Neural cell (in vitro differentiated cells): ENCODE data around the gene RNASE11. TPM values are rescaled to one million over a fixed set of nuclear protein-coding genes. Genes with fewer than 3 reads are reported as not detected.
"Not testable (repeated sequence)": the region's sequence is repeated elsewhere in the genome, so short reads cannot be mapped to it uniquely, and the experiment has no call there.

ENCODE experiments used
- H2AFZ ChIP-seq: fragments of 200-600, 300-800 bp; sonication (generic), shearing (Covaris generic); 2 replicates; pipeline ENCODE4 v1.6.0; 2014; ENCODE audit warnings: low read depth, mild to moderate bottlenecking, antibody characterized with exemption, low read length, moderate library complexity
- H3F3A ChIP-seq: fragments of 200-600 bp; shearing (Covaris generic); 2 replicates; pipeline ENCODE4 v1.6.1; 2016; ENCODE audit warnings: mild to moderate bottlenecking, moderate library complexity, mixed read lengths, antibody characterized with exemption, low read length; ENCODE audit not compliant: insufficient read depth, poor library complexity, severe bottlenecking
- H3K27ac ChIP-seq: fragments of 200-600, 300-800 bp; sonication (generic), shearing (Covaris generic); 2 replicates; pipeline ENCODE4 v1.5.1; 2014; ENCODE audit warnings: mild to moderate bottlenecking, low read length, moderate library complexity
- H3K27me3 ChIP-seq: fragments of 300-800, 200-600 bp; sonication (generic), shearing (Covaris generic); 2 replicates; pipeline ENCODE4 v1.6.0; 2014; ENCODE audit warnings: mild to moderate bottlenecking, low read depth, low read length, moderate library complexity; ENCODE audit not compliant: insufficient read depth
- H3K36me3 ChIP-seq: fragments of 300-800, 200-600 bp; sonication (generic), shearing (Covaris generic); 2 replicates; pipeline ENCODE4 v1.5.1; 2014; ENCODE audit warnings: mild to moderate bottlenecking, antibody characterized with exemption, low read length, moderate library complexity; ENCODE audit not compliant: insufficient read depth
- H3K4me2 ChIP-seq: fragments of 300-800, 200-600 bp; sonication (generic), shearing (Covaris generic); 2 replicates; pipeline ENCODE4 v1.6.0; 2014; ENCODE audit warnings: mild to moderate bottlenecking, low read length
- H3K4me3 ChIP-seq: fragments of 300-800, 200-600 bp; sonication (generic), shearing (Covaris generic); 2 replicates; pipeline ENCODE4 v1.5.1; 2014; ENCODE audit warnings: mild to moderate bottlenecking, low read length, moderate library complexity
- H3K79me2 ChIP-seq: fragments of 200-600 bp; shearing (Covaris generic); replicated peaks from 2 replicates; pipeline ENCODE4 v1.6.0; 2014; ENCODE audit warnings: mild to moderate bottlenecking, low read length, moderate library complexity; ENCODE audit not compliant: insufficient read depth
- H3K9ac ChIP-seq: fragments of 300-800, 200-600 bp; sonication (generic), shearing (Covaris generic); 2 replicates; pipeline ENCODE4 v1.6.1; 2016; ENCODE audit warnings: mild to moderate bottlenecking, low read length, mixed read lengths
- H3K9me2 ChIP-seq: fragments of 200-600 bp; shearing (Covaris generic); 2 replicates; pipeline ENCODE4 v1.6.1; 2016; ENCODE audit warnings: mild to moderate bottlenecking, low read length, mixed read lengths; ENCODE audit not compliant: insufficient read depth
- H3K9me3 ChIP-seq: fragments of 200-600, 300-800 bp; sonication (generic), shearing (Covaris generic); 2 replicates; pipeline ENCODE4 v1.6.1; 2016; ENCODE audit warnings: mild to moderate bottlenecking, mixed run types, low read length, moderate library complexity, mixed read lengths
- H4K20me1 ChIP-seq: fragments of 200-600 bp; shearing (Covaris generic); 2 replicates; pipeline ENCODE4 v1.6.1; 2016; ENCODE audit warnings: mild to moderate bottlenecking, mixed run types; ENCODE audit not compliant: insufficient read depth
- CTCF ChIP-seq: fragments of 450-650 bp; IDR thresholded peaks from 2 replicates; pipeline ENCODE4 v1.5.1; 2014; ENCODE audit warnings: antibody characterized with exemption, mild to moderate bottlenecking, moderate library complexity; ENCODE audit not compliant: poor library complexity, severe bottlenecking
- EP300 ChIP-seq: fragments of 450-650 bp; conservative IDR thresholded peaks from 2 replicates; pipeline ENCODE4 v1.6.1; 2014; ENCODE audit warnings: antibody characterized with exemption, mild to moderate bottlenecking, moderate library complexity; ENCODE audit not compliant: poor library complexity, severe bottlenecking
- EZH2 ChIP-seq: fragments of 200-600, 300-800 bp; shearing (Covaris generic), sonication (generic); IDR thresholded peaks from 2 replicates; pipeline ENCODE4 v1.6.1; 2014; ENCODE audit warnings: antibody characterized with exemption, low read length, borderline replicate concordance, mild to moderate bottlenecking; ENCODE audit not compliant: insufficient read depth, poor library complexity, severe bottlenecking
- MXI1 ChIP-seq: fragments of 450-650 bp; conservative IDR thresholded peaks from 2 replicates; pipeline ENCODE4 v1.6.1; 2014; ENCODE audit warnings: antibody characterized with exemption, mild to moderate bottlenecking; ENCODE audit not compliant: poor library complexity, severe bottlenecking
- POLR2AphosphoS5 ChIP-seq: IDR thresholded peaks from 2 replicates; pipeline ENCODE4 v1.6.1; 2012
- RAD21 ChIP-seq: fragments of 450-650 bp; conservative IDR thresholded peaks from 2 replicates; pipeline ENCODE4 v1.6.1; 2014; ENCODE audit warnings: antibody characterized with exemption, mild to moderate bottlenecking, moderate library complexity
- REST ChIP-seq: IDR thresholded peaks from 2 replicates; pipeline ENCODE4 v1.6.1; 2012; ENCODE audit warnings: borderline replicate concordance
- SMC3 ChIP-seq: fragments of 450-650 bp; conservative IDR thresholded peaks from 2 replicates; pipeline ENCODE4 v1.6.1; 2014; ENCODE audit warnings: antibody characterized with exemption, mild to moderate bottlenecking, moderate library complexity; ENCODE audit not compliant: poor library complexity
- TAF1 ChIP-seq: IDR thresholded peaks from 2 replicates; pipeline ENCODE4 v1.6.1; 2012; ENCODE audit warnings: low read depth
- polyA plus RNA-seq: library from polyadenylated mRNA; depleted of rRNA; stranded (reverse); fragments of >200 nt; gene quantifications from 2 replicates; pipeline ENCODE4 v1.2.3, GENCODE V29; 2014

The RNASE11 gene
- polyA plus RNA-seq, 1 donor from 2014 or later = not detected

DNA sequence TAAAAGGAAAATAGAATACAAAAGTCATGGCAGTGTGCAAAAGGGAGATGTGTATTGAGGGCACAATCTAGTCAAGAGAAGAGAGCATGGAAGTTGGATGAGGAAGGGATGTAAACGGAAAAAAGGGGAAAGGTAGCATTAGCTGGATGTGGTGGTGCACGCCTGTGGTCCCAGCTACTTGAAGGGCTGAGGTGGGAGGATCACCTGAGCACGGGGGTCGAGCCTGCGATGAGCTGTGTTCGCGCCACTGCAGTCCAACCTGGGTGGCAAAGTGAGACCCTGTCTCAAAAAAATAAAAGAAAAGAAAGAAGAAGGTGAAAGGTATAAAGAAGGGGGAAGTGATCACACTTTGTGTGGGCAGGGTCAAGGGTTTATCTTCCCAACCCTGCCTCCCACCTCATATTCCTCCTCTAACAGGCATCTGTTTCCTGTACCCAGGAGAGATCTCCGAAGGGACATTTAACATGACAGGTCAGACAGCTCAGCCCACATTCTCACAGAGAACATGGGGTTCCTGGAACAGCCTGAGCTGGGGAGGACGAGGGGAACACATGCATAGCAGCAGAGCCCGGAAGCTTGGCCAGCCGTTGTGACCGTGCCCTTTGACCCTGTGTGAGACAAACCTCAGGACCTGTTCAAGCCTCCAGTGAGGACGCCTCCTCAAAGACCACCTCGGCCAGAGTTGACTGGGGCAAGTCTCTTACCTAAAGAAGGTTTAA, 8.9 kb downstream of the RNASE11 start:
- Histone ChIP-seq H3K9me3 (no peaks in the 10 kb centered on the region), H4K20me1 (no peaks in the 10 kb centered on the region), H3F3A (no peaks in the 10 kb centered on the region), H2AFZ (no peak overlapping the region), H3K27ac (no peak overlapping the region), H3K9ac (no peak overlapping the region), H3K4me3 (no peak overlapping the region), H3K9me2 (no peaks in the 10 kb centered on the region), H3K4me2 (no peak overlapping the region), H3K36me3 (no peaks in the 10 kb centered on the region), H3K27me3 (no peaks in the 10 kb centered on the region), H3K79me2 (no peaks in the 10 kb centered on the region)
- no peak for TF ChIP-seq MXI1
- no peak for TF ChIP-seq CTCF
- TF ChIP-seq SMC3 = no peak
- TF ChIP-seq EP300 = no peak
- no peak for TF ChIP-seq RAD21
- no peak for TF ChIP-seq REST
- TF ChIP-seq POLR2AphosphoS5 = no peak
- no peak for TF ChIP-seq TAF1
- TF ChIP-seq EZH2 = no peak

- Histone ChIP-seq H4K20me1 (no peaks in the 10 kb centered on the region), H2AFZ (no peak overlapping the region), H3K9me2 (no peaks in the 10 kb centered on the region), H3K79me2 (no peaks in the 10 kb centered on the region), H3K9me3 (no peaks in the 10 kb centered on the region), H3K36me3 (no peaks in the 10 kb centered on the region), H3K4me2 (no peak overlapping the region), H3K27ac (no peak overlapping the region), H3K27me3 (no peaks in the 10 kb centered on the region), H3F3A (no peaks in the 10 kb centered on the region), H3K4me3 (no peak overlapping the region), H3K9ac (no peak overlapping the region)
- no peak for TF ChIP-seq RAD21
- TF ChIP-seq TAF1 = no peak
- TF ChIP-seq MXI1 = no peak
- TF ChIP-seq POLR2AphosphoS5 = no peak
- TF ChIP-seq SMC3 = no peak
- no peak for TF ChIP-seq REST
- TF ChIP-seq CTCF = no peak
- no peak for TF ChIP-seq EP300
- no peak for TF ChIP-seq EZH2
Observed at GRCh38 chr14:20578325-20578724, 9.5 kb downstream of the RNASE11 start.

DNA sequence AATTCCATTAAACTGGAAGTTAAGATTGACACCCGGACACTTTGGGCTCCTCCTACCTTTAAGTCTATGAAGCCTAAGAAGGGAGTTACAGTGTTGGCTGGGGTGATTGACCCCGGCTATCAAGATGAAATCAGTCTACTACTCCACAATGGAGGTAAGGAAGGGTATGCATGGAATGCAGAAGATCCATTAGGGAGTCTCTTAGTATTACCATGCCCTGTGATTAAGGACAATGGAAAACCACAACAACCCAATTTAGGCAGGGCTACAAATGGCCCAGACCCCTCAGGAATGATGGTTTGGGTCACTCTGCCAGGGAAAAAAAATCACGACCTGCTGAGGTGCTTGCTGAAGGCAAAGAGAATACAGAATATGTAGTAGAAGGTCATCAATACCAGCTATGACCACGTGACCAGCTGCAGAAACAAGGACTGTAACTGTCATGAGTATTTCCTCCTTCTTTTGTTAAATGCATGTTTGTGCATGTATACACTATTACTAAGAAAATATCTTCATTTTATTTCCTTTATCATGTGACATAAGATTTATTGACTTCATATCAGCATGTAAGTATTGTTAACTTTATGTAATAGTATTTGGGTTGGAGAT, 15.3 kb downstream of the RNASE11 start:
- not testable (repeated sequence) for H3K79me2 ChIP-seq, H3K4me3 ChIP-seq, H3K4me2 ChIP-seq, H3K27me3 ChIP-seq, H3K36me3 ChIP-seq, H3K9me3 ChIP-seq, H4K20me1 ChIP-seq, H3K27ac ChIP-seq, H3K9ac ChIP-seq, H3K9me2 ChIP-seq, H2AFZ ChIP-seq, H3F3A ChIP-seq
